NCI-H1694 treated with DMSO at 0.1 percent for 48 hours (cell line): ENCODE data around the gene LSAMP.

ENCODE experiments used
- DNase-seq: peaks from one replicate; lab custom pipeline; 2025; lab: John Stamatoyannopoulos, UW

Gene LSAMP

GRCh38 chr3:116007000-116007399, 438.3 kb downstream of the LSAMP start:
- no peak for DNase-seq

- DNase-seq: peak; percentile 54
Observed at GRCh38 chr3:116005404-116005803, 439.9 kb downstream of the LSAMP start.

- no peak for DNase-seq
Observed at GRCh38 chr3:116002235-116002634, 443.1 kb downstream of the LSAMP start.

GRCh38 chr3:116001151-116001621, 444.1 kb downstream of the LSAMP start:
- no peak for DNase-seq

DNA sequence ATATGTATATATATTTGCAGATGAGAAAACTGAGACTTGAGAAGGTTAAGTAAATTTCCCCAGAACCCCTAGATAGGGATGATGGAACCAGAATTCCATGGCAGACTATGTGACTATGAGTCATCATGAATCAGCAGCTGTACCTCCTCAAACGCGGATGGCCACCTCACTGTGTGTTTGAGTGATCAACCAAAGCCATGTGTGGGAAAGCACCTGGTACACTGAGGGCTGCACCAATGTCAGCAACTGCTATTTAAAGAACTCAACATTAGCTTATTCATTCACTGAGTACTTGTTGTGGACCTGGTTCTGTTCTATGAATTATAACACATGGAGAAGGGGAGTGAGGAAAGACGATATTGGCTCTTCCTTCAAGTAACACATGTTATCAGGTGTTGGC, 445.0 kb downstream of the LSAMP start:
- DNase-seq: peak; percentile 10

- peak; percentile 75 for DNase-seq
Observed at GRCh38 chr3:115999613-116000012, 445.7 kb downstream of the LSAMP start.

GRCh38 chr3:115999001-115999585, 446.2 kb downstream of the LSAMP start:
- DNase-seq: peak; percentile 30

DNA sequence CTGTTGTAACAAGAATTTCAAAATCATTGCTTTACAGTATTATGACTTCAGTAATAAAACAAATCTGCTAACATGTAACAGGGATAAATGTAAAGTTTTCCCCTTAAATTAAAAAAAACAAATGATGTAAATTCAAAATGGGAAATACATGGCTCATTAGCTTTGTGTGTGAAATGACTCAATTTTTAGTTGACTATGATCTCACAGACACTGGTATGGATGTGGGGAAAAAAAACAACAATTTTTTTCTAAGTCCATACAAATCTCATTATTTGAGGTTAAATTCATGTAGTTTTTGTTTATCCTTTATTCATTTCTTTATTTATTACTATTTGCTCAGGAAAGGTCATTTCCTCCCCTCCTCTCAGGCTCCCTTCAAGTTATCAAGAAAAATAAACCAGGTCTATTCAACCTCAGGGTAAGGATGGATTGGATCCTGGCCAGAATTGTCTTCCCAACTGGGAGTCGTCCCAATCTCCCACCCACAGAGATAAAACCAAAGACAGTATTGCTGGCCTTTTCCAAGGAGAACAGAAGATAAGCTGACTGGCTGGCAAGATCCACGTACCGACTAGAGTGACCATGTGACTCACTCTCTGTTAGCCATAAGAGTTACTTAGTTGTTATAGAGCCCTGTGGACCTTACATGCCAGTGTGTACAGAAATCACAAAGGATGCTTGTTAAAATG, 448.7 kb downstream of the LSAMP start:
- DNase-seq: no peak

- no peak for DNase-seq
Observed at GRCh38 chr3:115990669-115991068, 454.6 kb downstream of the LSAMP start.

DNA sequence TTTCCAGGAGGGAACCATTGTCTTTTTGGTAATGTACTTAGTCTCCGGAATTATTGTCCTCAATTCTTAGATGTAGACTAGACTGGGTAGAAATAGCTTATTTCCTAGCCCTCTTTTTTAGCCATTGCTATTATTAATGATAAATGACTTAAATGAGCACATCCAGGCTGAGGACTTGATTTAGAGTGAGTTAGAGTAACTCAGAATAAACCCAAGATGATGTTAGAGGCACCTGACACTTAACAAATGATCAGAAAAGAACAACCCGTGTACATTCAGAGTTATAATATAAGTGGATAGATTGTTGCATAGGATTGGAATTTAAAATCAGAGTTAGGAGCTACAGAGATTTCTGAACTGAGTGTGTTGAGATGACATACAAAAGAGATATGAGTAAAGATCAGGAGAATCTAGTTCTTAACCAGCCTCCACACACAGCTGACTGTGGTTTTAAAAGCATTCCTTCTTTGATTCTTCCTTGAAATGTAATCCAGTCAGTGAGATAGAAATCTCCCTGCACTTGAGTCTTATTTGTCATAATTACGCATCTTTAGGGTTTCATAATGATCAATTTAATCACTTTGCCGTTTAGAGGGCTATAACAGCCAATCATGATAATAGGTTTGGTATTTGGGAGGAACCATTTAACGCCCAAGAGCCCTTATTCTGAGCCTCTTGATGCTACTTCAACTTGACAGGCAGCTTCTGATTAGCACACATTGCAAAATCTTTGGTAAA, 455.4 kb downstream of the LSAMP start:
- DNase-seq: no peak

- peak; percentile 14 for DNase-seq
Observed at GRCh38 chr3:115986555-115987207, 458.6 kb downstream of the LSAMP start.

DNA sequence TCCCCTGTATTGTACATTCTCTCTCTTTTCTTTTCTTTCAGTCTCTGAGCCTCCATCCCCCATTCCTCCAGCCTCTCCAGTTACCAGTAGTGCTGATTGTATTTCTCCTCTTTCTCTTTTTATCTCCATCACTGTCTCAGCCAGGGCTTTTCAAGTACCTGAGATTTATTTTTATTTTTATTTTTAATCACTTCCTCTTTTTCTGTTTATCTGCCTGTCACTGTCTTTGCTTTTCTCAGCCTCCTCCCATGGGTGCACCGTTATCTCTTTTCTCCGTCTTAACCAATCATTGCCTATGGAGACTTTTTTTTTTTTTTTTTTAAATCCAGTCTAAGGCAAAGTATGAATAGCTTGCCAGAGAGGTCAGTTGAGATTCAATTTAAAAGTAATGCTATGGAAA, 462.7 kb downstream of the LSAMP start:
- DNase-seq: no peak

GRCh38 chr3:115982108-115982507, 463.2 kb downstream of the LSAMP start:
- no peak for DNase-seq

- DNase-seq: no peak
Observed at GRCh38 chr3:115980709-115981108, 464.6 kb downstream of the LSAMP start.

- DNase-seq: no peak
Observed at GRCh38 chr3:115977866-115978265, 467.4 kb downstream of the LSAMP start.

DNA sequence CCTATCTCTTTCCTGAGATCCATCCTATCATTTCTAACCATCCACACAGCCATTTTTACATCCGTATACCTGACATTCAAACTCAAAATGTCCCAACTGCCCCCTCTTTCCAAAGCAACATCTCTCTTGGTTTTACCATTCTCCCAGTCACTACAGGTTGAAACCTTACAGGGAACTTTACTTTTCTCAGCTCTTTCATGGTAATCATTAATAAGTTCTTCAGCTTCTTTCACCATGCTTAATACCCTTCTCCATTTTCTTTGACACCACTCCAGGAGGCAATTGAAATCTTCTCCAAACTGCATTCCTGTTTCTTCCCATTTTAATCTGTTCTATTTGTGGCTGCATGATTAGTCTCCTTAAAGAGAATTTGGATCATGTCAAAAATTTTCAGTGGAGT, 469.5 kb downstream of the LSAMP start:
- DNase-seq: no peak

DNA sequence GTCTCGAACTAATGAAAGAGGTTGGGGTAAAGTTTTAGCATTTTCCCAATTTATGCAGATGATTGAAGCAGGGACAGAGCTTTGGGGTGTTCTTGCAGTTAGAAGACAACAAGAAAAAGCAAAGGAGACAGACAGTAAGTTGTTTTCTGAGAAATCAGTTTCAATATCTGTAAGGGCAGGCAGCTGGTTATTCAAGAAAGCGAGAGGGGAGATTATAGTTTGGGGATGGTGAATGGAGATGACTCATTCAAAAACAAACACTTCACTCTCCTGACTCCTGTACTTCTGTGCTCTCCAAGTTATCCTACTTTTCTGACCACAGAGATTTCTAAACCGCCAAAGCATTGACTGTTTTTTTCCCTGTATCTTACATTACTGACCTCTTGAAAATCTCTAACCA, 469.9 kb downstream of the LSAMP start:
- no peak for DNase-seq

DNA sequence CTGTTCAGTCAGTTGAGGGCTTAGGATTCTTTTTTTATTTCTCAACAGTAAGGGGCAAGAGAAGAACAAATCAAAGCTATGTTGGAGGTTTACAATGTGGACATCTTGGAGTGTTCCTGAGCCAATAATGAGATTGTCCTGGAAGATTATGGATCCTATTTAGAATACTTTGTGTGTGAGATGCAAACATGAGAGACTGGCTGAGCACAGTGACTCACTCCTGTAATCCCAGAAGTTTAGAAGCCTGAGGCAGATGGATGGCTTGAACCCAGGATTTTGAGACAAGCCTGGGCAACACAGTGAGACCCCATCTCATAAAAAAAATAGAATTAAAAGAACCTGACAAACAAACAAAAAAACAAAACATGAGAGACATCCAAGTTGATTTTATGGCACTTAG, 470.3 kb downstream of the LSAMP start:
- DNase-seq: no peak

- DNase-seq: no peak
Observed at GRCh38 chr3:115968871-115969270, 476.4 kb downstream of the LSAMP start.

- DNase-seq: peak; percentile 37
Observed at GRCh38 chr3:115961380-115961779, 483.9 kb downstream of the LSAMP start.

DNA sequence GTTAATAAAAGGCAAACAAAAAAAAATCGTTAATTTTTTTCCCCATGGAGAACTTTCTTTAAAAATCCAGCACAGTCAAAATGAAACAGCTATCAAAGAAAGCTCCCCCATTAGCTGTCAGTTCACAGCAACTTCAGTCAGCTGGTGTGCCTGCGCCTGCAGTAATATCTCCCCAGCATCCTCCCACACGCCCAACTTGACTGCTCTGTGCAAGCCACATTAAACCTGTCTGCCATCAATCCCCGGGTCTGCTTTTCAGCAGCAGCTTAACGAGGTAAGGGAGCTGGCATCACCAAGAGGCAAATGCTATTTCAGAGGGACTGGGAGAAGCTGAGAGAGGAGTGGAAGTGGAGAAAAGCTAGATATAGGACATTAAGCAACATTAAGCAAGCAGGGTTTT, 484.5 kb downstream of the LSAMP start:
- DNase-seq: peak; percentile 67

GRCh38 chr3:115958526-115958925, 486.8 kb downstream of the LSAMP start:
- DNase-seq: peak; percentile 92

GRCh38 chr3:115947325-115947724, 498.0 kb downstream of the LSAMP start:
- no peak for DNase-seq
